HG02884 (cell line): Measurements from ENCODE around the gene MOV10L1.

ENCODE experiments used
- ATAC-seq: cut with Tn5 transposase; IDR thresholded peaks from one replicate; pipeline ENCODE4 v1.9.1; 2021; ENCODE audit warnings: mild to moderate bottlenecking, moderate library complexity; ENCODE audit not compliant: unreplicated experiment

The MOV10L1 gene

GRCh38 chr22:50101870-50102565, 12.2 kb downstream of the MOV10L1 start:
- no peak for ATAC-seq

GRCh38 chr22:50102946-50103345, 13.1 kb downstream of the MOV10L1 start:
- ATAC-seq: no peak

- no peak for ATAC-seq
These were observed 14.3 kb downstream of the MOV10L1 start for GRCh38 chr22:50104141-50104544.

GRCh38 chr22:50105208-50106100, 15.6 kb downstream of the MOV10L1 start:
- no peak for ATAC-seq

- ATAC-seq: no peak
These were observed 17.7 kb downstream of the MOV10L1 start for GRCh38 chr22:50107529-50107928.

GRCh38 chr22:50111056-50111455, 21.2 kb downstream of the MOV10L1 start:
- ATAC-seq: no peak

- no peak for ATAC-seq
These were observed 22.6 kb downstream of the MOV10L1 start for GRCh38 chr22:50112151-50113118.

GRCh38 chr22:50114221-50115021, 24.6 kb downstream of the MOV10L1 start:
- ATAC-seq: no peak

- ATAC-seq: no peak
These were observed 25.9 kb downstream of the MOV10L1 start for GRCh38 chr22:50115693-50116092.

GRCh38 chr22:50117168-50117762, 27.5 kb downstream of the MOV10L1 start:
- no peak for ATAC-seq

- no peak for ATAC-seq
These were observed 28.3 kb downstream of the MOV10L1 start for GRCh38 chr22:50118129-50118528.

GRCh38 chr22:50118557-50119168, 28.9 kb downstream of the MOV10L1 start:
- ATAC-seq: no peak

- ATAC-seq: no peak
These were observed 29.5 kb downstream of the MOV10L1 start for GRCh38 chr22:50119169-50119767.

- no peak for ATAC-seq
These were observed 30.0 kb downstream of the MOV10L1 start for GRCh38 chr22:50119768-50120251.

GRCh38 chr22:50121202-50121740, 31.5 kb downstream of the MOV10L1 start:
- ATAC-seq: no peak

- no peak for ATAC-seq
These were observed 33.3 kb downstream of the MOV10L1 start for GRCh38 chr22:50123119-50123518.

GRCh38 chr22:50125029-50125428, 35.2 kb downstream of the MOV10L1 start:
- ATAC-seq: no peak

- no peak for ATAC-seq
These were observed 39.4 kb downstream of the MOV10L1 start for GRCh38 chr22:50129121-50129736.
